GM10248 (cell line): ENCODE data around the gene RAB14.
A peak's percentile ranks its signal among the peaks of the same experiment; 100 is the strongest.

Experiments used
- CTCF ChIA-PET: fragments of 300-600 bp; sonication (Branson Sonifier 250); formaldehyde crosslinking; extraction: SDS; loops from one replicate; lab custom pipeline; 2021; ENCODE audit warnings: antibody characterized with exemption; lab: Yijun Ruan, JAX
- POLR2A ChIA-PET: fragments of 350-650 bp; sonication (Branson Sonifier 250); formaldehyde crosslinking; extraction: SDS; loops from one replicate; lab custom pipeline; 2020; ENCODE audit warnings: antibody characterized with exemption; lab: Yijun Ruan, JAX
- DNase-seq: peaks from one replicate; pipeline ENCODE4 v3.0.0; 2012; ENCODE audit errors: extremely low spot score
- CTCF ChIP-seq: IDR thresholded peaks from 2 replicates; pipeline ENCODE4 v1.5.1; 2012; ENCODE audit warnings: mild to moderate bottlenecking, low read depth; ENCODE audit errors: extremely low read depth, missing control alignments, control extremely low read depth

The RAB14 gene

GRCh38 chr9:121204611-121205010 is 2.9 kb upstream of the RAB14 start:
- ChIA-PET POLR2A (no interaction called here), CTCF (interaction anchor here (1.2 to 2.5 kb wide), 2 partner anchors 9 to 115 kb away, joined by 5 to 18 read pairs; no protein-coding TSS in a partner anchor)
- DNase-seq, result no peak
- no peak for TF ChIP-seq CTCF

GRCh38 chr9:121204121-121204520 is 2.5 kb upstream of the RAB14 start:
- no peak for DNase-seq
- ChIA-PET POLR2A (no interaction called here), CTCF (interaction anchor here (2.5 kb wide), 1 partner anchor 9 kb away, joined by 18 read pairs; no protein-coding TSS in a partner anchor)
- no peak for TF ChIP-seq CTCF

GRCh38 chr9:121201045-121201737 is 478 bp downstream of the RAB14 start:
- POLR2A ChIA-PET, result no interaction called here
- CTCF ChIA-PET, result interaction anchor here (0.7 to 7.1 kb wide), 11 partner anchors 9 to 153 kb away, joined by 3 to 66 read pairs (median 6); partner anchors contain the start of gene GSN
- DNase-seq, result peak; percentile 41
- TF ChIP-seq CTCF, result no peak

- DNase-seq, result no peak
- POLR2A ChIA-PET, result no interaction called here
- CTCF ChIA-PET, result interaction anchor here (1.2 to 7.1 kb wide), 4 partner anchors 11 to 120 kb away, joined by 3 to 66 read pairs (median 14); no protein-coding TSS in a partner anchor
- TF ChIP-seq CTCF, result no peak
Measured at GRCh38 chr9:121200356-121200755, 1.3 kb downstream of the RAB14 start.

- ChIA-PET POLR2A (no interaction called here), CTCF (interaction anchor here (0.8 to 7.1 kb wide), 6 partner anchors 11 to 120 kb away, joined by 3 to 66 read pairs (median 4); no protein-coding TSS in a partner anchor)
- TF ChIP-seq CTCF, result no peak
- DNase-seq, result no peak
Measured at GRCh38 chr9:121199921-121200320, 1.7 kb downstream of the RAB14 start.

- ChIA-PET POLR2A (no interaction called here), CTCF (interaction anchor here (1.0 to 7.1 kb wide), 4 partner anchors 9 to 29 kb away, joined by 3 to 66 read pairs (median 14); no protein-coding TSS in a partner anchor)
- DNase-seq, result no peak
- no peak for TF ChIP-seq CTCF
Measured at GRCh38 chr9:121198512-121199042, 3.1 kb downstream of the RAB14 start.
